ENCODE measurements around the gene CCND3.
A peak's percentile ranks its signal among the peaks of the same experiment; 100 is the strongest.

Gene CCND3

GRCh38 chr6:41921712-41921998 is 20.0 kb downstream of the CCND3 start:
- no peak for ATAC-seq
- DNase-seq, result no peak

GRCh38 chr6:41920921-41921711 is 20.5 kb downstream of the CCND3 start, which contains the start of the genes BYSL and MED20:
TSS of gene BYSL (plus strand) at chr6:41921499. CDS start at chr6:41921563, 64 bp downstream.
TSS of gene MED20 (minus strand) at chr6:41921139. CDS start at chr6:41921018, 121 bp downstream.
- ATAC-seq, result peak; percentile 92
- peak; percentile 97 for DNase-seq

GRCh38 chr6:41917528-41917927 is 24.1 kb downstream of the CCND3 start:
- DNase-seq (no peak), ATAC-seq (no peak)

- no peak for DNase-seq
- no peak for ATAC-seq
Observed at GRCh38 chr6:41914869-41915530, 26.6 kb downstream of the CCND3 start.

- no peak for DNase-seq
- no peak for ATAC-seq
Observed at GRCh38 chr6:41914343-41914742, 27.3 kb downstream of the CCND3 start.

GRCh38 chr6:41909727-41910126 is 31.9 kb downstream of the CCND3 start:
- no peak for DNase-seq
- ATAC-seq, result no peak

- DNase-seq (peak; percentile 52), ATAC-seq (no peak)
Observed at GRCh38 chr6:41901882-41902519, 39.6 kb downstream of the CCND3 start.

GRCh38 chr6:41900861-41901260 is 40.7 kb downstream of the CCND3 start:
- DNase-seq, result no peak
- no peak for ATAC-seq

- DNase-seq (no peak), ATAC-seq (no peak)
Observed at GRCh38 chr6:41896281-41896680, 45.3 kb downstream of the CCND3 start.

GRCh38 chr6:41895300-41896233 is 46.0 kb downstream of the CCND3 start, which contains the start of gene USP49:
TSS of gene USP49 (minus strand) at chr6:41895375. CDS start at chr6:41806983, 88,392 bp downstream.
- ATAC-seq (peak; percentile 97), DNase-seq (peak; percentile 96)

GRCh38 chr6:41894366-41895299 is 47.0 kb downstream of the CCND3 start:
- ATAC-seq (peak; percentile 15), DNase-seq (peak; percentile 9)

- no peak for DNase-seq
- ATAC-seq, result no peak
Observed at GRCh38 chr6:41892921-41893564, 48.6 kb downstream of the CCND3 start.

- DNase-seq (no peak), ATAC-seq (no peak)
Observed at GRCh38 chr6:41887331-41887751, 54.3 kb downstream of the CCND3 start.

GRCh38 chr6:41885930-41886329 is 55.7 kb downstream of the CCND3 start:
- DNase-seq, result no peak
- no peak for ATAC-seq

- no peak for ATAC-seq
Observed at GRCh38 chr6:41884957-41885356, 56.7 kb downstream of the CCND3 start.

More at GRCh38 chr6:41884957-41885356, 56.7 kb downstream of the CCND3 start:
- DNase-seq, result no peak
